Neural cell (in vitro differentiated cells): ENCODE data around the gene KRT10.

Source experiments
- EP300 ChIP-seq: fragments of 450-650 bp; conservative IDR thresholded peaks from 2 replicates; pipeline ENCODE4 v1.6.1; 2014; ENCODE audit warnings: antibody characterized with exemption, mild to moderate bottlenecking, moderate library complexity; ENCODE audit not compliant: poor library complexity, severe bottlenecking
- EZH2 ChIP-seq: fragments of 200-600, 300-800 bp; shearing (Covaris generic), sonication (generic); IDR thresholded peaks from 2 replicates; pipeline ENCODE4 v1.6.1; 2014; ENCODE audit warnings: antibody characterized with exemption, low read length, borderline replicate concordance, mild to moderate bottlenecking; ENCODE audit not compliant: insufficient read depth, poor library complexity, severe bottlenecking
- POLR2AphosphoS5 ChIP-seq: IDR thresholded peaks from 2 replicates; pipeline ENCODE4 v1.6.1; 2012
- TF ChIP-seq, protein P1 (sequence below): fragments of 450-650 bp; IDR thresholded peaks from 2 replicates; pipeline ENCODE4 v1.5.1; 2014; ENCODE audit warnings: antibody characterized with exemption, mild to moderate bottlenecking, moderate library complexity; ENCODE audit not compliant: poor library complexity, severe bottlenecking

DNA sequence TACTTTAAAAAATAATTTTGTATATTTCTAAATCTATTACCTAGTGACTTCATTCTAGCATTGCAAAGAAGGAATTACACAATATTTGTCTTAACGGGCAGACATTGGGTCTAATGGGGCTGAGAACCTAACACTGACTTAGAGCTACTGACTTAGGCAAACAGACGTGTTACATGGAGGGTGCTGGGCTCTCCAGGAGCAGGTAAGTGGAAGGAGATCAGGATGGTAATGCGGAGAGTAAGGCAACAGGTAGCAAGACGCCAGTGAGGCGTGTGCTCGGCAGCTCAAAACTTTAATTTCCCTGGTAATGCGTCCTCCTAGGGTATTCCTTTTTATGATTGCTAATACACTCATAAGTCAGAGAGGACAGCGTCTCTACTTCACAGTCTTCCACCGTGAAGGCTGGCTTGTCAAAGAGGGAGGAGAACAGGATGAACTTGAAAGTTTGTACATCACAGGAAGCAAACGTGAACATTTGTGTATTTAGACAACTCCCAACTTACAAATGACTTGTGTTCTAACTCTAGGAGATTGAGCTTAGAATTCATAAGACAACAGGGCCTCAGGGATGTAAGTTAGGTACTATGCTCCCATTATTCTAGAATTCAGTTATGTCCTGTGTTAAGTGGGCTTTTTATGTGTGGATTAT is 27.3 kb downstream of the KRT10 start:
- TF ChIP-seq EP300 (no peak), EZH2 (no peak), POLR2AphosphoS5 (no peak)
- TF ChIP-seq, protein P1, sequence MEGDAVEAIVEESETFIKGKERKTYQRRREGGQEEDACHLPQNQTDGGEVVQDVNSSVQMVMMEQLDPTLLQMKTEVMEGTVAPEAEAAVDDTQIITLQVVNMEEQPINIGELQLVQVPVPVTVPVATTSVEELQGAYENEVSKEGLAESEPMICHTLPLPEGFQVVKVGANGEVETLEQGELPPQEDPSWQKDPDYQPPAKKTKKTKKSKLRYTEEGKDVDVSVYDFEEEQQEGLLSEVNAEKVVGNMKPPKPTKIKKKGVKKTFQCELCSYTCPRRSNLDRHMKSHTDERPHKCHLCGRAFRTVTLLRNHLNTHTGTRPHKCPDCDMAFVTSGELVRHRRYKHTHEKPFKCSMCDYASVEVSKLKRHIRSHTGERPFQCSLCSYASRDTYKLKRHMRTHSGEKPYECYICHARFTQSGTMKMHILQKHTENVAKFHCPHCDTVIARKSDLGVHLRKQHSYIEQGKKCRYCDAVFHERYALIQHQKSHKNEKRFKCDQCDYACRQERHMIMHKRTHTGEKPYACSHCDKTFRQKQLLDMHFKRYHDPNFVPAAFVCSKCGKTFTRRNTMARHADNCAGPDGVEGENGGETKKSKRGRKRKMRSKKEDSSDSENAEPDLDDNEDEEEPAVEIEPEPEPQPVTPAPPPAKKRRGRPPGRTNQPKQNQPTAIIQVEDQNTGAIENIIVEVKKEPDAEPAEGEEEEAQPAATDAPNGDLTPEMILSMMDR = no peak
